ENCODE results near the gene R3HDM4. TPM values are rescaled to one million over a fixed set of nuclear protein-coding genes. Genes with fewer than 3 reads are reported as not detected.

R3HDM4 gene
- total RNA-seq = 15.2 and 17.6 TPM in 2 replicates

GRCh38 chr19:913080-913748 is at the start of gene R3HDM4:
Gene R3HDM4, minus strand, starts transcription at chr19:913219. Its CDS starts 62 bp downstream, at chr19:913157.

GRCh38 chr19:925526-926322 is 12.7 kb upstream of the R3HDM4 start, which contains the start of gene ARID3A:
Gene ARID3A, plus strand, starts transcription at chr19:926035. Its CDS starts 3,494 bp downstream, at chr19:929529.

GRCh38 chr19:917323-918151 is 4.5 kb upstream of the R3HDM4 start, which contains the start of gene KISS1R:
Gene KISS1R, plus strand, starts transcription at chr19:917333. Its CDS starts 170 bp downstream, at chr19:917503.

GRCh38 chr19:892894-893689 is 19.9 kb downstream of the R3HDM4 start, which contains the start of the genes MED16 and RNU6-9:
Gene MED16, minus strand, starts transcription at chr19:893187. Its CDS starts 2,056 bp downstream, at chr19:891131.
Gene RNU6-9, plus strand, starts transcription at chr19:893484.

GRCh38 chr19:858868-859843 is 53.9 kb downstream of the R3HDM4 start, which contains the start of gene CFD:
Gene CFD, plus strand, starts transcription at chr19:859664. Its CDS starts 26 bp downstream, at chr19:859690.

GRCh38 chr19:852136-853013 is 60.6 kb downstream of the R3HDM4 start, which contains the start of gene ELANE:
Gene ELANE, plus strand, starts transcription at chr19:852303. Its CDS starts 26 bp downstream, at chr19:852329.

Other genes starting within 250 kb of the R3HDM4 start
- gene FSTL3, start 236.8 kb downstream of the R3HDM4 start, total RNA-seq = 16.1 and 18.4 TPM in 2 replicates
- not detected in 2 replicates for gene PRSS57, start 217.8 kb downstream of the R3HDM4 start, total RNA-seq
- gene PALM, start 204.3 kb downstream of the R3HDM4 start, total RNA-seq = 2.1 and 5.8 TPM in 2 replicates
- under 0.01 TPM in 1 of 2 replicates, not detected in the other for gene MISP, start 162.1 kb downstream of the R3HDM4 start, total RNA-seq
- 71.4 and 77.9 TPM in 2 replicates for gene PTBP1, start 115.8 kb downstream of the R3HDM4 start, total RNA-seq
- not detected in 2 replicates for gene PLPPR3, start 91.3 kb downstream of the R3HDM4 start, total RNA-seq
- not detected in 2 replicates for gene AZU1, start 85.4 kb downstream of the R3HDM4 start, total RNA-seq
- not detected in 2 replicates for gene PRTN3, start 72.2 kb downstream of the R3HDM4 start, total RNA-seq
- 0.12 and 0.26 TPM in 2 replicates for gene ELANE, start 60.9 kb downstream of the R3HDM4 start, total RNA-seq
- 0.19 and 0.79 TPM in 2 replicates for gene CFD, start 53.6 kb downstream of the R3HDM4 start, total RNA-seq
- 20.1 and 23.5 TPM in 2 replicates for gene MED16, start 20.0 kb downstream of the R3HDM4 start, total RNA-seq
- gene RNU6-9, start 19.7 kb downstream of the R3HDM4 start, total RNA-seq = not detected in 2 replicates
- not detected in 2 replicates for gene KISS1R, start 4.1 kb upstream of the R3HDM4 start, total RNA-seq
- gene ARID3A, start 12.8 kb upstream of the R3HDM4 start, total RNA-seq = 6.0 and 6.1 TPM in 2 replicates
- gene WDR18, start 71.1 kb upstream of the R3HDM4 start, total RNA-seq = 36.9 and 49.3 TPM in 2 replicates
- gene GRIN3B, start 87.2 kb upstream of the R3HDM4 start, total RNA-seq = 0.06 TPM in 1 of 2 replicates, not detected in the other
- 41.5 and 49.9 TPM in 2 replicates for gene TMEM259, start 107.9 kb upstream of the R3HDM4 start, total RNA-seq
- not detected in 2 replicates for gene RNU6-2, start 108.3 kb upstream of the R3HDM4 start, total RNA-seq
- gene CNN2, start 113.4 kb upstream of the R3HDM4 start, total RNA-seq = 64.7 and 87.6 TPM in 2 replicates
- 3.7 and 4.2 TPM in 2 replicates for gene ABCA7, start 126.9 kb upstream of the R3HDM4 start, total RNA-seq
- 1.5 TPM in 2 replicates for gene ARHGAP45, start 153.9 kb upstream of the R3HDM4 start, total RNA-seq
- gene POLR2E, start 182.2 kb upstream of the R3HDM4 start, total RNA-seq = 88.9 and 116 TPM in 2 replicates
- 349 and 358 TPM in 2 replicates for gene GPX4, start 190.8 kb upstream of the R3HDM4 start, total RNA-seq

Measured in aortic smooth muscle cell (primary cell).